HG03575 (cell line): Measurements from ENCODE around the gene GDI2.
"Not testable (repeated sequence)": the region's sequence is repeated elsewhere in the genome, so short reads cannot be mapped to it uniquely, and the experiment has no call there.

ENCODE experiments used
- ATAC-seq: cut with Tn5 transposase; IDR thresholded peaks from one replicate; pipeline ENCODE4 v1.9.1; 2021; ENCODE audit not compliant: unreplicated experiment, insufficient number of reproducible peaks, low FRiP score; ENCODE audit errors: extremely low read depth

The GDI2 gene

GRCh38 chr10:5830629-5831445 lies 17.6 kb upstream of the GDI2 start:
- no peak for ATAC-seq

GRCh38 chr10:5829267-5829666 lies 16.0 kb upstream of the GDI2 start:
- no peak for ATAC-seq

- ATAC-seq: no peak
These were observed 15.5 kb upstream of the GDI2 start for GRCh38 chr10:5828725-5829124.

GRCh38 chr10:5827841-5828240 lies 14.6 kb upstream of the GDI2 start:
- no peak for ATAC-seq

GRCh38 chr10:5826511-5826910 lies 13.3 kb upstream of the GDI2 start:
- not testable (repeated sequence) for ATAC-seq

GRCh38 chr10:5818894-5819293 lies 5.7 kb upstream of the GDI2 start:
- no peak for ATAC-seq

GRCh38 chr10:5818048-5818331 lies 4.8 kb upstream of the GDI2 start:
- no peak for ATAC-seq

GRCh38 chr10:5817322-5818047 lies 4.3 kb upstream of the GDI2 start:
- no peak for ATAC-seq

- no peak for ATAC-seq
These were observed 2.9 kb upstream of the GDI2 start for GRCh38 chr10:5816170-5816569.

- ATAC-seq: no peak
These were observed 1.2 kb upstream of the GDI2 start for GRCh38 chr10:5814110-5815107.

GRCh38 chr10:5813091-5813340 lies 218 bp downstream of the GDI2 start:
- peak; percentile 1 for ATAC-seq

- no peak for ATAC-seq
These were observed 747 bp downstream of the GDI2 start for GRCh38 chr10:5812283-5813090.

- ATAC-seq: no peak
These were observed 1.8 kb downstream of the GDI2 start for GRCh38 chr10:5811387-5811821.

GRCh38 chr10:5810225-5810624 lies 3.0 kb downstream of the GDI2 start:
- ATAC-seq: no peak

- no peak for ATAC-seq
These were observed 3.6 kb downstream of the GDI2 start for GRCh38 chr10:5809527-5810154.

- ATAC-seq: not testable (repeated sequence)
These were observed 4.3 kb downstream of the GDI2 start for GRCh38 chr10:5808783-5809392.

GRCh38 chr10:5806745-5807144 lies 6.5 kb downstream of the GDI2 start:
- no peak for ATAC-seq

GRCh38 chr10:5805711-5806110 lies 7.5 kb downstream of the GDI2 start:
- no peak for ATAC-seq
